Stomach (tissue), 4 donors: ENCODE results near the gene NCKAP5.

Experiments used
- CTCF ChIP-seq, 7 experiments: fragments of 450-650 bp in 4 of 7; fragments of 200-600 bp in 3 of 7; sonication (generic) in 3 of 7; IDR thresholded peaks; one replicate each; pipeline ENCODE4 v1.5.1; 2016 to 2019; ENCODE audit warnings: antibody characterized with exemption in 7 of 7, control low read depth in 2 of 7, mild to moderate bottlenecking in 1 of 7
- POLR2A ChIP-seq, 4 donors: fragments of 450-650 bp; IDR thresholded peaks; one replicate each; pipeline ENCODE4 v1.6.1; 2016; ENCODE audit warnings: antibody characterized with exemption in 4 of 4, control low read depth in 2 of 4, mild to moderate bottlenecking in 1 of 4, moderate library complexity in 1 of 4

GRCh38 chr2:132782176-132782783, 786.0 kb downstream of the NCKAP5 start:
- TF ChIP-seq CTCF (IDR thresholded peaks at IDR 0.05) (no peak), POLR2A (IDR thresholded peaks at IDR 0.05) (no peak)
